ENCODE measurements around the gene GADD45B. TPM values are rescaled to one million over a fixed set of nuclear protein-coding genes. Genes with fewer than 3 reads are reported as not detected.

The GADD45B gene
- total RNA-seq, 1 experiment from 2014 or later: 37.9 TPM

- Histone ChIP-seq H3K9ac (ENCODE audit: low read length) (no peak overlapping the region), H3K27me3 (ENCODE audit: insufficient read depth, low read length) (no peaks in the 10 kb centered on the region), H3K36me3 (ENCODE audit: control insufficient read depth in 1 of 2, insufficient read depth in 2 of 2, low read length in 2 of 2) (peaks cover 22 to 39% of the 10 kb centered on the region in 2 experiments; a peak in 3 of 4 replicates), H3K4me3 (replicated peaks in 1 of 2; ENCODE audit: low read depth in 1 of 2, low read length in 2 of 2) (no peak overlapping the region), H4K20me1 (ENCODE audit: insufficient read depth) (no peaks in the 10 kb centered on the region; the same call in 1 of the 2 replicates), H3K4me1 (ENCODE audit: control insufficient read depth in 1 of 2, insufficient read depth in 2 of 2, low read length in 2 of 2) (peaks cover 0 to 15% of the 10 kb centered on the region in 2 experiments; a peak in 2 of 4 replicates), H3K27ac (ENCODE audit: low read depth, low read length) (no peak overlapping the region; the same call in 1 of the 2 replicates), H3K9me3 (ENCODE audit: control insufficient read depth in 1 of 2, insufficient read depth in 1 of 2, low read depth in 1 of 2, low read length in 2 of 2) (no peaks in the 10 kb centered on the region), H3K79me2 (ENCODE audit: insufficient read depth, low read length) (peaks cover 17% of the 10 kb centered on the region), H3K9me2 (ENCODE audit: insufficient read depth) (no peaks in the 10 kb centered on the region), H2AFZ (ENCODE audit: low read depth, low read length, poor library complexity, severe bottlenecking) (no peak overlapping the region), H3K4me2 (ENCODE audit: low read length) (no peak overlapping the region)
- intact Hi-C loops (cut with micrococcal nuclease): no loop called here
- ATAC-seq (no peak), DNase-seq (ENCODE audit: low read depth, low spot score) (no peak)
- POLR2A ChIA-PET: no interaction called here
- CTCF ChIA-PET: no interaction called here
- BruUV-seq (replicated peaks): no TSS peak
- RAD21 ChIA-PET (ENCODE audit: low non-redundant PET in 1 of 2, low total read pairs in 2 of 2, uncharacterized antibody in 2 of 2, unreplicated experiment in 2 of 2): no interaction called here
- no peak for TF ChIP-seq EZH2phosphoT487 (IDR thresholded peaks at IDR 0.05; ENCODE audit: borderline replicate concordance)
- TF ChIP-seq CEBPB (IDR thresholded peaks at IDR 0.05; ENCODE audit: low read depth): no peak
- TF ChIP-seq ZFX (IDR thresholded peaks at IDR 0.05): no peak
- TF ChIP-seq CBX3 (IDR thresholded peaks at IDR 0.05; ENCODE audit: low read depth): no peak
- TF ChIP-seq YY1 (IDR thresholded peaks at IDR 0.05; ENCODE audit: extremely low read depth, insufficient replicate concordance, low read depth, low read length): no peak
- no peak for TF ChIP-seq TCF7L2 (IDR thresholded peaks at IDR 0.05; ENCODE audit: borderline replicate concordance, extremely low read depth, insufficient read depth, insufficient read length)
- TF ChIP-seq POLR2AphosphoS5 (IDR thresholded peaks at IDR 0.05; ENCODE audit: low read depth, low read length): no peak
Measured at GRCh38 chr19:2431318-2432055, 44.4 kb upstream of the GADD45B start.

GRCh38 chr19:2432131-2432848 is 43.6 kb upstream of the GADD45B start:
- Histone ChIP-seq H3K27me3 (ENCODE audit: insufficient read depth, low read length) (no peaks in the 10 kb centered on the region), H4K20me1 (ENCODE audit: insufficient read depth) (no peaks in the 10 kb centered on the region; the same call in 1 of the 2 replicates), H3K9ac (ENCODE audit: low read length) (no peak overlapping the region), H3K36me3 (ENCODE audit: control insufficient read depth in 1 of 2, insufficient read depth in 2 of 2, low read length in 2 of 2) (peaks cover 24 to 40% of the 10 kb centered on the region in 2 experiments; a peak in 3 of 4 replicates), H3K9me2 (ENCODE audit: insufficient read depth) (no peaks in the 10 kb centered on the region), H3K27ac (ENCODE audit: low read depth, low read length) (no peak overlapping the region), H2AFZ (ENCODE audit: low read depth, low read length, poor library complexity, severe bottlenecking) (no peak overlapping the region), H3K9me3 (ENCODE audit: control insufficient read depth in 1 of 2, insufficient read depth in 1 of 2, low read depth in 1 of 2, low read length in 2 of 2) (no peaks in the 10 kb centered on the region), H3K4me1 (ENCODE audit: control insufficient read depth in 1 of 2, insufficient read depth in 2 of 2, low read length in 2 of 2) (peaks cover 0 to 9% of the 10 kb centered on the region in 2 experiments; a peak in 2 of 4 replicates), H3K4me3 (replicated peaks in 1 of 2; ENCODE audit: low read depth in 1 of 2, low read length in 2 of 2) (no peak overlapping the region), H3K4me2 (ENCODE audit: low read length) (no peak overlapping the region), H3K79me2 (ENCODE audit: insufficient read depth, low read length) (peaks cover 16% of the 10 kb centered on the region)
- POLR2A ChIA-PET: no interaction called here
- intact Hi-C loops (cut with micrococcal nuclease): no loop called here
- DNase-seq (ENCODE audit: low read depth, low spot score) (no peak), ATAC-seq (no peak)
- RAD21 ChIA-PET (ENCODE audit: low non-redundant PET in 1 of 2, low total read pairs in 2 of 2, uncharacterized antibody in 2 of 2, unreplicated experiment in 2 of 2): no interaction called here
- no TSS peak for BruUV-seq (replicated peaks)
- CTCF ChIA-PET: no interaction called here
- no peak for TF ChIP-seq FOSL1 (IDR thresholded peaks at IDR 0.05; ENCODE audit: low read depth)
- no peak for TF ChIP-seq TCF7L2 (IDR thresholded peaks at IDR 0.05; ENCODE audit: borderline replicate concordance, extremely low read depth, insufficient read depth, insufficient read length)
- TF ChIP-seq ZNF274 (IDR thresholded peaks at IDR 0.05; ENCODE audit: low read depth, low read length): no peak
- no peak for TF ChIP-seq YY1 (IDR thresholded peaks at IDR 0.05; ENCODE audit: extremely low read depth, insufficient replicate concordance, low read depth, low read length)
- no peak for TF ChIP-seq POLR2AphosphoS5 (IDR thresholded peaks at IDR 0.05; ENCODE audit: low read depth, low read length)
- TF ChIP-seq ATF3 (IDR thresholded peaks at IDR 0.05): no peak
- TF ChIP-seq MAX (IDR thresholded peaks at IDR 0.05): no peak
- TF ChIP-seq REST (IDR thresholded peaks at IDR 0.05; ENCODE audit: low read depth): no peak
- TF ChIP-seq POLR2A (IDR thresholded peaks at IDR 0.05; ENCODE audit: borderline replicate concordance, extremely low read depth, insufficient read depth, insufficient read length): no peak
- no peak for TF ChIP-seq CEBPB (IDR thresholded peaks at IDR 0.05; ENCODE audit: low read depth)
- no peak for TF ChIP-seq CBX3 (IDR thresholded peaks at IDR 0.05; ENCODE audit: low read depth)
- TF ChIP-seq JUND (IDR thresholded peaks at IDR 0.05): no peak
- TF ChIP-seq EZH2phosphoT487 (IDR thresholded peaks at IDR 0.05; ENCODE audit: borderline replicate concordance): no peak

All from HCT116 (cell line).